ENCODE data around the gene MTMR2. TPM values are rescaled to one million over a fixed set of nuclear protein-coding genes. Genes with fewer than 3 reads are reported as not detected.

The MTMR2 gene
- total and polyA plus RNA-seq, 9 of the 15 experiments (the other 6 are each of a cell fraction or from before 2014, with no cell fraction given), result 12.6 to 35.8 (median 25.2) TPM

DNA sequence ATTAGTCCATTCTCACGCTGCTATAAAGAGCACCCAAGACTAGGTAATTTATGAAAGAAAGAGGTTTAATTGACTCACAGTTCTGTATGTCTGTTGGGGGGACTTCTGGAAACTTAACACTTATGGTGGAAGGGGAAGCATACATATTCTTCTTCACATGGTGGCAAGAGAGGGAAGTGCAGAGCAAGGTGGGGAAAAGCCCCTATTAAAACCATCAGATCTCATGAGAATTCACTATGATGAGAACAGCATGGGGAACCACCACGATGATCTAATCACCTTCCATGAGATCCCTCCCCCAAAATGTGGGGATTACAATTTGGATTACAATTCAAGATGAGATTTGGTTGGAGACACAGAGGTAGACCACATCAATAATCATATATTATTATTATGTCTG is 107.9 kb downstream of the MTMR2 start (continued):
- TF ChIP-seq ZBTB40 (IDR thresholded peaks at IDR 0.05), result no peak
- no peak for TF ChIP-seq ZBTB40 (CRISPR knock-in tag; IDR thresholded peaks at IDR 0.05)
